CD4-positive, alpha-beta T cell treated with Interleukin-21 for 1 hour (primary cell): Measurements from ENCODE around the gene MRPL53.
"Not testable (repeated sequence)": the region's sequence is repeated elsewhere in the genome, so short reads cannot be mapped to it uniquely, and the experiment has no call there.

Source experiments
- DNase-seq: peaks from one replicate; pipeline ENCODE4 v3.0.0-alpha.2; 2020

The MRPL53 gene

GRCh38 chr2:74447230-74447999, 25.1 kb downstream of the MRPL53 start:
- DNase-seq = no peak

GRCh38 chr2:74444498-74445318, 27.8 kb downstream of the MRPL53 start:
- DNase-seq = no peak

GRCh38 chr2:74442483-74443297, 29.8 kb downstream of the MRPL53 start:
- not testable (repeated sequence) for DNase-seq

- peak; percentile 44 for DNase-seq
These were observed 30.6 kb downstream of the MRPL53 start, which contains the start of gene RTKN for GRCh38 chr2:74441690-74442482. TSS of gene RTKN (minus strand) at chr2:74441937. CDS start at chr2:74441816, 121 bp downstream.

- DNase-seq = no peak
These were observed 31.2 kb downstream of the MRPL53 start for GRCh38 chr2:74441170-74441689.

- DNase-seq = peak; percentile 47
These were observed 31.9 kb downstream of the MRPL53 start for GRCh38 chr2:74440378-74441169.

GRCh38 chr2:74439803-74440377, 32.6 kb downstream of the MRPL53 start:
- DNase-seq = no peak

GRCh38 chr2:74439373-74439772, 33.1 kb downstream of the MRPL53 start:
- DNase-seq = no peak

- no peak for DNase-seq
These were observed 34.2 kb downstream of the MRPL53 start for GRCh38 chr2:74438248-74438647.

- no peak for DNase-seq
These were observed 35.4 kb downstream of the MRPL53 start for GRCh38 chr2:74436848-74437695.

GRCh38 chr2:74436111-74436805, 36.2 kb downstream of the MRPL53 start:
- no peak for DNase-seq

- DNase-seq = no peak
These were observed 42.0 kb downstream of the MRPL53 start for GRCh38 chr2:74430502-74430901.

- DNase-seq = no peak
These were observed 42.7 kb downstream of the MRPL53 start for GRCh38 chr2:74429487-74430451.

GRCh38 chr2:74428675-74429074, 43.8 kb downstream of the MRPL53 start:
- DNase-seq = no peak

GRCh38 chr2:74427551-74427950, 44.9 kb downstream of the MRPL53 start:
- DNase-seq = no peak

GRCh38 chr2:74426181-74426758, 46.2 kb downstream of the MRPL53 start:
- no peak for DNase-seq

GRCh38 chr2:74425523-74425922, 47.0 kb downstream of the MRPL53 start:
- DNase-seq = no peak
